Stomach (tissue), 9 donors: ENCODE data around the gene CD2AP. TPM values are rescaled to one million over a fixed set of nuclear protein-coding genes. Genes with fewer than 3 reads are reported as not detected.
"Not testable (repeated sequence)": the region's sequence is repeated elsewhere in the genome, so short reads cannot be mapped to it uniquely, and the experiment has no call there.

ENCODE experiments used
- DNase-seq, 2 donors: peaks; one replicate each; pipeline versions ENCODE4 v3.0.0 to v3.0.0-alpha.2; 2013 to 2019
- H3K27ac ChIP-seq, 5 donors: fragments of 200-600 bp in 4 of 5; sonication (generic) in 4 of 5; one replicate each; pipeline ENCODE4 v1.5.1; 2013 to 2019; ENCODE audit warnings: mild to moderate bottlenecking in 1 of 5, moderate library complexity in 1 of 5
- H3K27me3 ChIP-seq, 3 donors: fragments of 200-600 bp; sonication (generic); one replicate each; pipeline ENCODE4 v1.5.1; 2017 to 2019; ENCODE audit warnings: mixed run types in 1 of 3
- H3K36me3 ChIP-seq, 4 donors: fragments of 200-600 bp; sonication (generic); 1 replicate in 3 of 4; 2 replicates in 1 of 4; pipeline ENCODE4 v1.5.1; 2016 to 2019
- H3K4me1 ChIP-seq, 4 donors: fragments of 200-600 bp; sonication (generic); one replicate each; pipeline ENCODE4 v1.5.1; 2016 to 2019
- H3K4me3 ChIP-seq, 4 donors: fragments of 200-600 bp; sonication (generic) in 3 of 4; one replicate each; pipeline ENCODE4 v1.5.1; 2016 to 2019; ENCODE audit warnings: mild to moderate bottlenecking in 1 of 4
- H3K9me3 ChIP-seq, 4 donors: fragments of 200-600 bp; sonication (generic); one replicate each; pipeline ENCODE4 v1.5.1; 2016 to 2019
- EP300 ChIP-seq: sonication (generic); formaldehyde crosslinking; IDR thresholded peaks from one replicate; pipeline ENCODE4 v1.6.1; 2017; ENCODE audit warnings: antibody characterized with exemption
- POLR2A ChIP-seq, 4 donors: fragments of 450-650 bp; IDR thresholded peaks; one replicate each; pipeline ENCODE4 v1.6.1; 2016; ENCODE audit warnings: antibody characterized with exemption in 4 of 4, control low read depth in 2 of 4, mild to moderate bottlenecking in 1 of 4, moderate library complexity in 1 of 4
- POLR2AphosphoS5 ChIP-seq, 3 donors: sonication (generic); formaldehyde crosslinking; IDR thresholded peaks; one replicate each; pipeline ENCODE4 v1.6.1; 2016; ENCODE audit warnings: antibody characterized with exemption in 3 of 3
- WGBS, 5 donors: extraction: QIAGEN DNeasy Blood & Tissue Kit in 3 of 5; methylation state at CpG; one replicate each; pipeline versions ENCODE4 v1.1.5 to v1.1.7; 2013 to 2018; 5-methylcytosine and 5-hydroxymethylcytosine counted together
- intact Hi-C: fragments of 100-400 bp; cut with DNase I; formaldehyde crosslinking; loops from one replicate; pipeline ENCODE4 v1.15.1; 2023; ENCODE audit warnings: low total_unique reads
- polyA plus RNA-seq, 3 donors: library from polyadenylated mRNA; stranded (reverse); fragments of 200-250 nt; gene quantifications; one replicate each; pipeline ENCODE4 v1.2.3, GENCODE V29; 2013
- total RNA-seq, 5 donors: library from RNA; depleted of rRNA; stranded (reverse); fragments of >200 nt; gene quantifications; one replicate each; pipeline versions ENCODE4 v1.1.0 to v1.2.3, GENCODE V29; 2014 to 2016
- TF ChIP-seq, protein P1 (sequence below), 7 experiments: fragments of 450-650 bp in 4 of 7; fragments of 200-600 bp in 3 of 7; sonication (generic) in 3 of 7; IDR thresholded peaks; one replicate each; pipeline ENCODE4 v1.5.1; 2016 to 2019; ENCODE audit warnings: antibody characterized with exemption in 7 of 7, control low read depth in 2 of 7, mild to moderate bottlenecking in 1 of 7
- donor health status: healthy with polysubstance abuse.
- donor health status: Bipolar disorder and iron deficiency.
- donor health status: healthy.

The CD2AP gene
- total and polyA plus RNA-seq, 8 donors = 10.3 to 118 (median 46.9) TPM

DNA sequence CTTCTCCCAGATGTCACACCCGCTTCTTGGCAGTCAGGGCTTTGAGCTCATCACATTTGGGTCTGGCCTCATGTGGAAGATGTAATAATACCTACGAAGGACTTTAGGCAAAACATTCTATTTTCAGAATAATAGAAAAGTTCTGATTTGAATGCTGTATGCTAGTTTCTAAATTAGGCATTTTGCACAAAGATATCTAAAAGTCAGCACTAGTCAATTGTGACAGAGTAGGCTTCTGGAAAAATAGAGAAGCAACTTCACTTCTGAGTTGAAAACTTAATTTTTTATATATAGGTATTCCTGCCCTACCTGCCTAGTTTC lies 38.3 kb upstream of the CD2AP start:
- no peak overlapping the region for H3K4me3 ChIP-seq
- no peaks in the 10 kb centered on the region for H3K36me3 ChIP-seq
- TF ChIP-seq, protein P1, sequence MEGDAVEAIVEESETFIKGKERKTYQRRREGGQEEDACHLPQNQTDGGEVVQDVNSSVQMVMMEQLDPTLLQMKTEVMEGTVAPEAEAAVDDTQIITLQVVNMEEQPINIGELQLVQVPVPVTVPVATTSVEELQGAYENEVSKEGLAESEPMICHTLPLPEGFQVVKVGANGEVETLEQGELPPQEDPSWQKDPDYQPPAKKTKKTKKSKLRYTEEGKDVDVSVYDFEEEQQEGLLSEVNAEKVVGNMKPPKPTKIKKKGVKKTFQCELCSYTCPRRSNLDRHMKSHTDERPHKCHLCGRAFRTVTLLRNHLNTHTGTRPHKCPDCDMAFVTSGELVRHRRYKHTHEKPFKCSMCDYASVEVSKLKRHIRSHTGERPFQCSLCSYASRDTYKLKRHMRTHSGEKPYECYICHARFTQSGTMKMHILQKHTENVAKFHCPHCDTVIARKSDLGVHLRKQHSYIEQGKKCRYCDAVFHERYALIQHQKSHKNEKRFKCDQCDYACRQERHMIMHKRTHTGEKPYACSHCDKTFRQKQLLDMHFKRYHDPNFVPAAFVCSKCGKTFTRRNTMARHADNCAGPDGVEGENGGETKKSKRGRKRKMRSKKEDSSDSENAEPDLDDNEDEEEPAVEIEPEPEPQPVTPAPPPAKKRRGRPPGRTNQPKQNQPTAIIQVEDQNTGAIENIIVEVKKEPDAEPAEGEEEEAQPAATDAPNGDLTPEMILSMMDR (IDR thresholded peaks at IDR 0.05) = no peak
- TF ChIP-seq EP300 = no peak
- no peak for TF ChIP-seq POLR2AphosphoS5 (IDR thresholded peaks at IDR 0.05)
- TF ChIP-seq POLR2A (IDR thresholded peaks at IDR 0.05) = no peak
- H3K27me3 ChIP-seq = no peaks in the 10 kb centered on the region
- no peak overlapping the region for H3K27ac ChIP-seq
- no peak for DNase-seq
- peaks cover 0 to 20% (median 6%) of the 10 kb centered on the region in 4 donors for H3K4me1 ChIP-seq
- no peaks in the 10 kb centered on the region for H3K9me3 ChIP-seq
- intact Hi-C loops = no loop called here
- 71 to 90% (median 77%) methylated on average over 2 of the region's 2 CpGs for WGBS, 5 donors

DNA sequence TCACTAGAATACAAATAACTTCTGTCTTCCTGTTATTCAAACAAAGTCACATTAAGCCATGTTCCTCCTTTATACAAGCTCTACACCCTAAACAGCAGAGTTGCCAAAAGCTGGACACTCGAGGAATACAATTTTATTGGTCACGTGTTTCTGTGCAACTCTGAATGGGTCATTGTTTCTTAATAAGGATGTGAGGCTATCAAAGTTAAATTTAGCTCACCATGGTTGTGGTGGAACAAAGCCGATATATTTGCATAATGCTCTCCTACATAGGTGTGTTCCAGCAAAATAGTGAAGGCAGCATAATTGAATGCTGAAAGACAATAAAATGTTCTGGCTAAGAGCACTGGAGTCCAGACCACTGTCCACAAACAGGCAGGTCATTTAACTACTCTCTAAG lies 36.9 kb upstream of the CD2AP start:
- H3K27ac ChIP-seq = peak overlapping the region; percentile 50 to 84 (median 62)
- WGBS, 5 donors = 13 to 53% (median 22%) methylated on average over 3 of the region's 3 CpGs
- H3K4me1 ChIP-seq = peaks cover 0 to 11% (median 4%) of the 10 kb centered on the region in 4 donors
- TF ChIP-seq POLR2A (IDR thresholded peaks at IDR 0.05) (no peak), POLR2AphosphoS5 (IDR thresholded peaks at IDR 0.05) (peak in 1 of 3 donors; percentile 64), EP300 (no peak)
- TF ChIP-seq, protein P1 (IDR thresholded peaks at IDR 0.05) = no peak
- peak in 1 of 2 donors; percentile 56 for DNase-seq
- H3K9me3 ChIP-seq = no peaks in the 10 kb centered on the region
- H3K36me3 ChIP-seq = no peaks in the 10 kb centered on the region
- no peaks in the 10 kb centered on the region for H3K27me3 ChIP-seq
- intact Hi-C loops = no loop called here
- no peak overlapping the region for H3K4me3 ChIP-seq

DNA sequence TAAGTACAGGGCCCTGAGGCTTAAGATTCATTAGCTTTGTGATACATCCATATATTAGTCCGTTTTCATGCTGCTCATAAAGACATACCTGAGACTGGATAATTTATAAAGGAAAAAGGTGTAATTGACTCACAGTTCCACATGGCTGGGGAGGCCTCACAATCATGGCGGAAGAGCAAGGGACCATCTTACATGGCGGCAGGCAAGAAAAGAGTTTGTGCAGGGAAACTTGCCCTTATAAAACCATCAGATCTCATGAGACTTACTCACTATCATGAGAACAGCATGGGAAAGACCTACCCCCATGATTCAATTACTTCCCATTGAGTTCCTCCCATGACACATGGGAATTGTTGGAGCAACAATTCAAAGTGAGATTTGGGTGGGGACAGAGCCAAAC lies 32.6 kb upstream of the CD2AP start:
- H3K36me3 ChIP-seq, H3K27me3 ChIP-seq, DNase-seq, intact Hi-C loops, H3K9me3 ChIP-seq, H3K27ac ChIP-seq, H3K4me3 ChIP-seq: not testable (repeated sequence)
- peaks cover 0 to 11% (median 2%) of the 10 kb centered on the region in 4 donors for H3K4me1 ChIP-seq
- 90 to 96% (median 96%) methylated on average over 3 of the region's 3 CpGs for WGBS, 5 donors

DNA sequence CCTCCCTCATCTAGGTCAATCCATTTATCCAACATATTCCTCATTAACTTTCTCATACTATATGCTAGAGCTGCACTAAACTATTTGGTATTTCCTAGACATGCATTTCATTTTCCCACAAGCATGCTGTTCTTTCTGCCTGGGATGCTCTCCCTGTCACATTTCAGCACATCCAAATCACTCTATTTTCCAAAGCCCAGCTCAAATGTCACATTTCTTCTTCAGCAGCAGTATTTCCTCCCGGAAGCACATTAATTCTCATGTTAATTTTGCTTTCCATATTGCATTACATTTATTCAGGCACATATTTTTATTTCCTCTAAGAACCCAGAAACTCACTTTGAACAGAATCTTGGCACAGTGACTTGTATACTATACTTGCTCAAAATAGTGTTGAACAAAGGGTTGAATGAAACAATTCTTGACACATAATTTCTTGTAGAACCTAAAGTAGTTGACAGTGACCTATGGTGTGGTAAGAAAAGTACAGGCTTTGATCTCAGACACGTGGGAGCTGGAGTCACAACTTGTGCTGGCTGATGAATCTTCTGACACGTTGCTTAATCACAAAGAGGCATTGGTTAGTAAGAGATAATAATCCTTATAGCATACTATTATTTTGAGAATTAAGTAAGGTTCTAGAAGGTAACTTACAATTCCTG lies 30.8 kb upstream of the CD2AP start:
- no peak for DNase-seq
- Histone ChIP-seq H3K27me3 (no peaks in the 10 kb centered on the region), H3K4me1 (no peaks in the 10 kb centered on the region), H3K36me3 (no peaks in the 10 kb centered on the region), H3K9me3 (no peaks in the 10 kb centered on the region), H3K27ac (no peak overlapping the region), H3K4me3 (no peak overlapping the region)
- intact Hi-C loops = no loop called here
- 37 to 54% (median 48%) methylated on average over 3 of the region's 3 CpGs for WGBS, 5 donors
- TF ChIP-seq, protein P1 (IDR thresholded peaks at IDR 0.05) = no peak
- TF ChIP-seq EP300 = no peak
- TF ChIP-seq POLR2AphosphoS5 (IDR thresholded peaks at IDR 0.05) = no peak

DNA sequence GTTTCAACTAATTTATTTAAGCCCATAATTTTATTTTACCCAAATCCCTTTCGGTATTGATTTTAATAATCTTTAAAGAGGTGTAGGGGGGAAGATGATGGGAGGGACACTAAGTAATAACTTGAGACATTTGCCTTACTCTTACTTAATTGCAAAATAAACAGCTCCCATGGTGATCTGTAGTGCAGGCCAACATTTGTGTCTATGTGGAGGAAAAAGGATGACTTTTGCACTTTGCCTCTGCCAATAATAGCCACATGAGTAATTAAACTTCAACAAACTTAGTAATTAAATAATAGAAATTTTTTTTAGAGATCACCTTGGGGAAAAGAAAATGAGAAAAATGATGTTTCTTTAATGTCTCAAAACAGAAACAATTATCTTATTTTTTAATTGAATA lies 29.9 kb upstream of the CD2AP start:
- no peak overlapping the region for H3K4me3 ChIP-seq
- no peak for TF ChIP-seq POLR2AphosphoS5 (IDR thresholded peaks at IDR 0.05)
- TF ChIP-seq POLR2A (IDR thresholded peaks at IDR 0.05) = no peak
- TF ChIP-seq, protein P1 (IDR thresholded peaks at IDR 0.05) = no peak
- no peak for TF ChIP-seq EP300
- no peak overlapping the region for H3K27ac ChIP-seq

More for the DNA sequence above, 29.9 kb upstream of the CD2AP start:
- Histone ChIP-seq H3K27me3 (no peaks in the 10 kb centered on the region), H3K4me1 (no peaks in the 10 kb centered on the region), H3K9me3 (no peaks in the 10 kb centered on the region), H3K36me3 (no peaks in the 10 kb centered on the region)
- WGBS, 5 donors = 88 to 100% (median 92%) methylated on average over 1 of the region's 1 CpG
- no peak for DNase-seq
- intact Hi-C loops = no loop called here
